Psoas muscle (tissue), 8 donors: ENCODE measurements around the gene OTUD1. TPM values are rescaled to one million over a fixed set of nuclear protein-coding genes. Genes with fewer than 3 reads are reported as not detected.

Source experiments
- ATAC-seq, 4 donors: fragments of 200-7000 bp; cut with Tn5 transposase; one replicate each; pipeline ENCODE4 v1.9.1; 2020; ENCODE audit warnings: moderate library complexity in 3 of 4, mild to moderate bottlenecking in 2 of 4
- DNase-seq, 2 donors: peaks; one replicate each; pipeline ENCODE4 v3.0.0-alpha.2; 2020
- H3K27ac ChIP-seq: fragments of 200-600 bp; one replicate; pipeline ENCODE4 v1.8.0; 2022
- H3K27me3 ChIP-seq, 3 donors: fragments of 200-600 bp in 1 of 3; one replicate each; pipeline versions ENCODE4 v1.6.1 to v1.8.0; 2013 to 2022; ENCODE audit warnings: low read length in 2 of 3, mild to moderate bottlenecking in 2 of 3, moderate library complexity in 1 of 3; ENCODE audit not compliant: insufficient read depth in 3 of 3
- H3K36me3 ChIP-seq, 2 donors: fragments of 200-600 bp in 1 of 2; one replicate each; pipeline versions ENCODE4 v1.6.1 to v1.8.0; 2013 to 2022; ENCODE audit warnings: low read depth in 1 of 2, mild to moderate bottlenecking in 1 of 2, moderate library complexity in 1 of 2; ENCODE audit not compliant: insufficient read depth in 1 of 2
- H3K4me1 ChIP-seq: fragments of 200-600 bp; one replicate; pipeline ENCODE4 v1.8.0; 2022
- H3K4me3 ChIP-seq: fragments of 200-600 bp; one replicate; pipeline ENCODE4 v1.8.0; 2022; ENCODE audit warnings: mild to moderate bottlenecking
- H3K9me3 ChIP-seq: fragments of 200-600 bp; one replicate; pipeline ENCODE4 v1.8.0; 2022
- CTCF ChIP-seq: fragments of 200-600 bp; IDR thresholded peaks from one replicate; pipeline ENCODE4 v1.8.0; 2022; ENCODE audit warnings: antibody characterized with exemption
- WGBS, 3 donors: extraction: QIAGEN DNeasy Blood & Tissue Kit; methylation state at CpG; one replicate each; pipeline versions ENCODE4 v1.1.6 to v1.1.7; 2013; 5-methylcytosine and 5-hydroxymethylcytosine counted together
- intact Hi-C, 2 donors: fragments of 100-400 bp; cut with DNase I; formaldehyde crosslinking; loops; one replicate each; pipeline versions ENCODE4 v1.11.0 to v1.14.2; 2022
- polyA plus RNA-seq, 3 donors: library from polyadenylated mRNA; stranded (reverse); fragments of 200-250 nt; gene quantifications; one replicate each; pipeline ENCODE4 v1.2.3, GENCODE V29; 2013
- total RNA-seq, 4 donors: library from RNA; stranded (reverse); fragmentation: NEBNext Ultra II Directional in 2 of 4; extraction: Animal tissue kit (Norgen Biotek cat#: 25700) in 2 of 4; gene quantifications; one replicate each; pipeline versions ENCODE4 v1.2.1 to v1.2.4, GENCODE V29; 2021 to 2023
- donor health status: healthy with polysubstance abuse.
- donor health status: DM: no; HTN: no; CAD: no; lungs with moderate emphysema.
- donor health status: Bipolar disorder and iron deficiency.
- donor health status: healthy.
- donor health status: DM: yes; HTN: yes; CAD: no.
- donor health status: DM: no; HTN: no; CAD: no.
- donor health status: DM: no; HTN: no; CAD: no.
- donor health status: DM: yes; HTN: yes; CAD: no.

The OTUD1 gene
- total and polyA plus RNA-seq, 7 donors: 1.9 to 165 (median 73.1) TPM

GRCh38 chr10:23408330-23408976 is 30.4 kb upstream of the OTUD1 start:
- no peak for TF ChIP-seq CTCF
- Histone ChIP-seq H3K36me3 (no peaks in the 10 kb centered on the region), H3K4me3 (no peak overlapping the region), H3K4me1 (peaks cover 21% of the 10 kb centered on the region), H3K9me3 (no peaks in the 10 kb centered on the region), H3K27ac (peak overlapping the region; percentile 72), H3K27me3 (no peaks in the 10 kb centered on the region)
- peak in 3 of 4 donors; percentile 36 to 66 (median 53) for ATAC-seq
- DNase-seq: no peak
- intact Hi-C loops: no loop called here
- 56 to 74% (median 60%) methylated on average over 8 of the region's 8 CpGs for WGBS, 3 donors

DNA sequence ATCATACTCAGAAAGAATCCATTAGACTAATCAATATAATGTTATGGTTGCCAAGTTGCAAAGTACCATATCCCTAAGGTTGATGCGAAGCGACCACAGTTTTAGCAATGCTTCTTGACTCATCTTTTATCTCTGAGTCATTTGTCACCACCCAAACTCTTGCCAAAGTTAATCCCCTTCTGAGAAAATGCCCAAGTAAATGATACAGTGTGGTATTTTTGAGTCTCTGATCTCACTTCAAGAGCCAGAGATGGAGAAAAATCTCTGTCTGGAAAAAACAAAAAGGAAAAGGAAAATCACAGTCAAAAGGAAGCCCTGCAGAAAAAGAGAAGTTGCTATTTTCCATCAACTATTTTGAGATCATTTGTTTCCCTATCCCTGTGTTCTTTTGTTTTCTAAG is 26.7 kb upstream of the OTUD1 start:
- ATAC-seq (peak; percentile 83 to 95 (median 89)), DNase-seq (no peak)
- TF ChIP-seq CTCF: no peak
- 33 to 39% (median 36%) methylated on average over 2 of the region's 2 CpGs for WGBS, 3 donors
- H3K27ac ChIP-seq: peak overlapping the region; percentile 79
- no peaks in the 10 kb centered on the region for H3K36me3 ChIP-seq
- intact Hi-C loops: no loop called here
- peak overlapping the region; percentile 33 for H3K4me3 ChIP-seq
- H3K9me3 ChIP-seq: no peaks in the 10 kb centered on the region
- no peaks in the 10 kb centered on the region for H3K27me3 ChIP-seq
- H3K4me1 ChIP-seq: peaks cover 22% of the 10 kb centered on the region

- H3K4me1 ChIP-seq: peaks cover 20% of the 10 kb centered on the region
- peak in 3 of 4 donors; percentile 36 to 44 (median 37) for ATAC-seq
- no peak overlapping the region for H3K4me3 ChIP-seq
- intact Hi-C loops: no loop called here
- TF ChIP-seq CTCF: no peak
- H3K27ac ChIP-seq: peak overlapping the region; percentile 79
- H3K36me3 ChIP-seq: no peaks in the 10 kb centered on the region
- no peaks in the 10 kb centered on the region for H3K27me3 ChIP-seq
- DNase-seq: no peak
- WGBS, 3 donors: 49 to 79% (median 71%) methylated on average over 5 of the region's 5 CpGs
- H3K9me3 ChIP-seq: no peaks in the 10 kb centered on the region
Measured at GRCh38 chr10:23413629-23414089, 25.2 kb upstream of the OTUD1 start.

- H3K4me1 ChIP-seq: peaks cover 15% of the 10 kb centered on the region
- ATAC-seq (no peak), DNase-seq (no peak)
- H3K36me3 ChIP-seq: no peaks in the 10 kb centered on the region
- H3K27ac ChIP-seq: no peak overlapping the region
- 80 to 92% (median 86%) methylated on average over 2 of the region's 2 CpGs for WGBS, 3 donors
- no peak for TF ChIP-seq CTCF
- no peak overlapping the region for H3K4me3 ChIP-seq
- H3K9me3 ChIP-seq: no peaks in the 10 kb centered on the region
- no peaks in the 10 kb centered on the region for H3K27me3 ChIP-seq
- intact Hi-C loops: no loop called here
Measured at GRCh38 chr10:23414658-23415057, 24.2 kb upstream of the OTUD1 start.

DNA sequence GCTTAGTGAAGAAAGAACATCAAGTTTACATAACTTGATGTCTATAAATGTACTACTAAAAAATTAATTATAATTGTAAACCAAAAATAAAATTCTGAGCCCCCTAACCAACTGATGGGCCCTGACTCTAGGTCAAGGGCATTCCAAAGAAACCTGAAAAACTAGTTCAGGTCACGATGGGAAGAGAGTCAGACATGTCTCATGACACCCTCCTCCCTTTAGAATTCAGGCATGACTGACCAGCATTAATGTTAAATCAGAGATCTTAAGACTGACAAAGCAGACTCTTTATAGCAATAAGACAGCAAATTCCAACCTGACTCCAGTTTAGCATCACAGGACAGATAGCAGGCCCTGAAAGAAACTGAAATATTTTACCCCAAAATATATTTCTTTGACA is 21.6 kb upstream of the OTUD1 start:
- Histone ChIP-seq H3K27me3 (no peaks in the 10 kb centered on the region), H3K9me3 (no peaks in the 10 kb centered on the region), H3K27ac (no peak overlapping the region), H3K36me3 (no peaks in the 10 kb centered on the region), H3K4me3 (no peak overlapping the region), H3K4me1 (peaks cover 9% of the 10 kb centered on the region)
- 74 to 90% (median 80%) methylated on average over 1 of the region's 1 CpG for WGBS, 3 donors
- intact Hi-C loops: no loop called here
- DNase-seq (no peak), ATAC-seq (no peak)
- no peak for TF ChIP-seq CTCF
